HG03378 (cell line): Measurements from ENCODE around the gene PARS2.
A peak's percentile ranks its signal among the peaks of the same experiment; 100 is the strongest.

Source experiments
- ATAC-seq: cut with Tn5 transposase; IDR thresholded peaks from one replicate; pipeline ENCODE4 v1.9.1; 2021; ENCODE audit warnings: mild to moderate bottlenecking, moderate library complexity; ENCODE audit not compliant: unreplicated experiment

The PARS2 gene

DNA sequence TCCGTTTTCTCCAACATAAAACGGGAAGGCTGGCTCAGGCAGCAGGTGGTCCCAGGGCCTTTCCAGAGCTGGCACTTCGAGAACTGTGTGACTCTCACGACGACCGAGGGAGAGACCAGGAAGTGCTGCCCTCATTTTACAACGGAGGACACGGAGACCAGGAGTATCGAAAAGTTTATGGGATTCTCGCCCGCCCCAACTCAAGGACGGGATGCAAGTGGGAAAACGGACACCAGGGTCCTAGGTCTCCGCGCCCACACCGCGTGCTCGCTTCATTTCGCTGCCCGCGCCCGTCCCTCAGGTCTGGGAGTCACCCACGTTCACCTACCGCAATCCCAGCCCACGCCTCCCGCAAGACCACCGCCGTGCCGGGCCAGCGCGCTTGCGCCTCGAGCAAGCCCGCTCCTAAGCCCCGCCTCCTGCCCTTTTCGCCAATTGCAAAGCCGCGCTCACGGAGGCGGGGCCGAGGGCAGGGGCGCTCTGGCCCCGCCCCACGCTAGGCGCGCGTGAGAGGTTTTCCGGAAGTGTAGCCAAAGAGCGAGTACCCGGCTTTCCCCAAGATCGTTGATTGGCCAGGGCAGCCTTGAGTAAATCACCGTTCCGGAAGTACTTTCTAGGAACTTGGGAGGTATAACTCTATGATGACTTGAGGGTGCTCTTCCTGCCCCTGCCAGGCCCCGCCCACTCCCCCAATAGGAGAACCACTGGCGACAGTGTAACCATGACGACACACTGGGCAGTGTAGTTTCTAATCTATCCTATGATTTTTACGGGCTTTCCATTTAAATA lies at the start of gene PARS2:
Gene PARS2 (minus strand): TSS at position 391 of the 789 bp plus-strand sequence. CDS start 5,362 bp downstream, outside the sequence.
- ATAC-seq: peak; percentile 94

DNA sequence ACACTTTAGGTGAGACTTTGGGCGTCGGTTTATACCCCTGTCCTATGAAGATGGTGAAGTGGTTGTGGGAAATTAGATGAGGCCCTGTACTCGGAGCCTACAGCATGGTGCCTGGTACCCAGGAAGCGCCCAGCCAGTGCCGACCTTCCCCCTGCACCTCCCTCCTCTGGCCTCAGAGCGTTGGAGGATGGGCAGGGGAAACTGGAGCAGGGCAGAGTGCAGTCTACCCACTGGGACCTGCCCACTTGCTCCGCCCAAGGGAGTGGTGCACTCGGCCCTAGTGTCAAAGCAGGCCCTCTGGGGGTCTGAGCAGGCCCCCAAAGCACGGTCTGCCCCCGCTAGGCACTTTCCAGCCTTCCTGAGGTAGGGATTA lies 49.8 kb upstream of the PARS2 start:
- no peak for ATAC-seq

DNA sequence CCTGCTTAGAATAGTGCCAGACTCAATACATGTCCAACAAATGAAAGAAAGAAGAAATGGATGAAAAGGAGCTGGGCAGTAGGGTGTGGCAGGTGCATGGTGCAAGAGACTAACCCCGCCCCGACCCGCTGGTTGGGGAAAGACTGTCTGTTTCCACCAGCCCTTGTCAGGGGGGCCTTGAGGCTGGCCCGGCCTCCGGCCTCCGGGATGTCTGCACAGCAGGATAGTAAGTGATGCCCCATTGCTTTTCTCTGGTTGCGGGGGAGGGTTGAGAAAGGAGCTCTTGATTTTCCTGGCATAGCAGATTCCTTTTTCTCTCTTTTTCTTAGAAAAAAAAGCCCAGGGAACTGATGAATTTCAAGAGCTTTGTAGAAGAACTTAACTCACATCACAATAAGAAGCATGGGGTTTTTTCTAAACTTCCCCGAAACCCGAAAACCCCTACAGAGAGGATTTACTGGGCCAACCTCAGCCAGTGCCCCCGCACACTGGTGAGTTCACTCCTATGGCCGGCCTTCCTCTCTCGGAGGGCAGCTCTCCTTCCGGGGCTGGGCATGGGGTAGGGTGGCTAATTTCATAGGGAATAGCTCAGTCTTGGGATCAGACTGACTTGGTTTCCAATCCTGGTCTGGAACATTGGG lies 49.3 kb upstream of the PARS2 start:
- ATAC-seq: no peak

DNA sequence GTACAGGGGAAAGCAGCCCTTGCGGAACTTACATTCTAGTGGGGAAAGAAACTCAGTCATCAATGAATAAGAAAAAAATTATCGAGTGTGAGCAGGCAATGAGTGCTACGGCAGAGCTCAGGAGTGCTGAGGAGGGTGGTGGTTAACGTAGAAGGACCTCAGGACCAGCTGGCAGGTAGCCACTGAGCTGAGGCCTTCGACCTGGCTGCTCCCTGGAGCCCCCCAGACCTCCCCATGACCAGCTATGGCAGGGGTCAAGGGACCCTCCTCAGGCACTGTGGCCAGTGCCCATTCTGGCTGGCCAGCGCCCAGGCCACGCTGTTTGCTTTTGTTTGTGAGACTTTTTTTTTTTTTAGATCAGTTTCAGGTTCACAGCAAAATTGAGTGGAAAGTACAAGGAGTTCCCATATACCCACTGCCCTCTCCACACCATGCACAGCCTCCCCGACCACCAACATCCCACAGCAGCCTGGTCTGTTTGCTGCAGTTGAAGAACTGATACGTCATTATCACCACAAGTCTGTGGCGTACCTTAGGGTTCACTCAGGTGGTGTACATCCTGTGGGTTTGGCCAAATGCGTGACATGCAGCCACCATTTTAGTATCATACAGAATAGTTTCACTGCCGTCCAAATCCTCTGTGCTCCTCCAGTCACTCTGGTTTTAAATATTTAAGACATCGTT lies 48.6 kb upstream of the PARS2 start:
- ATAC-seq: peak; percentile 47

- ATAC-seq: no peak
Measured at GRCh38 chr1:54811739-54812655, 47.7 kb upstream of the PARS2 start.

GRCh38 chr1:54811066-54811465 lies 46.7 kb upstream of the PARS2 start:
- no peak for ATAC-seq

- peak; percentile 66 for ATAC-seq
Measured at GRCh38 chr1:54810153-54810942, 46.0 kb upstream of the PARS2 start.

GRCh38 chr1:54809496-54810074 lies 45.3 kb upstream of the PARS2 start:
- ATAC-seq: no peak

DNA sequence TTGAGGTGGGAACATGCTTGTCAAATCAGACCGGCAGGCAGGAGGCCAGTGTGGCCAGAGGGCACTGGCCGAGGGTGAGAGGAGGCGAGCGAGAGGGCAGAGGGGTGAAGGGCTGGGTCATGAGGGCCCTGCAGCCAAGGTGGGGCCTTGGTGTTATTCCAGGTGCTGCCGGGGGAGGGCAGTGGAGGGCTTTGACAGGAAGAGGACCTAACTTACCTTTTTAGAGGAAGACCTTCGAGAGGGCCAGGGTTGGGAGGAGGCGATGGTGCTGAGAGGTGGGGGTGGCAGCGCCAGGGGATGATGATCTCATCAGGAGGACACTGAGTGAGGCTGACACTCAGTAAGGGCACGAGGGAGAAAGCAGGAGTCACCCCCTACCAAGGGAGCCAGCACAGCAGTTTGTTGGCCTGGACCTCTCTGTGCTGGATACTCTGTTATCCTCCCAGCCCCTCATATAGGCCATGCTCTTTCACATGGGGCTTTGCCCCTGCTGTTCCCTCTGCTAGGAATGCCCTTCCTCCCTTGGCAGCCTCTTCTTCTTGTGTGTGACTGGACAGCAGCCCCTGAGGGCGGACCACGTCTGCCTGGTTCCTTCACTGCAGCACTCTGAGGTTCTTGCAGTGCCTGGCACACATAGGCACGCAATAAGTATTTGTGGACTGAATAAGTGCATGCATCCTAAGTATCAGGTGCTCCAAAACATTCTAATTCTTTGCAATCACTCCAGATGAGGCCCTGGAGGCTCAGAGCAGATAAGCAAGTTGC lies 44.3 kb upstream of the PARS2 start:
- no peak for ATAC-seq

DNA sequence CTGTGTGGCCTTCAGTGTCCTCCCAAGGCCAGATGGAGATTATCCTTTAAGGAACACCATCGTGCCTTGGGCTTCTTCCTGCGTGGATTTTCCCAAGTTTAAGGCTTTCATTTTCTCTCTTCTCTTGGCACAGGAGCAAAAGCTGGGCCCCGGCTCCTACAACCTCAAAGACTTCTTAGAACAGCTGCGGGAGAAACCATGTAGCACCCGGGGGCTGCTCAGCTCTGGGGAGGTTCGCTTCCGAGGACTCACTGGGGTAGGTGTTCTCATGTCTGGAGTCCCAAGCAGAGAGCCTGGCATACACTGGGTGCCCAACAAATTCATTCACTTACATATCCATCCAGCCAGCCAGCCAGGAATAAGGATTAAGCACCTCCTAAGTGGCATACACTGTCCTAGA lies 43.4 kb upstream of the PARS2 start:
- no peak for ATAC-seq

GRCh38 chr1:54806931-54807611 lies 42.7 kb upstream of the PARS2 start:
- no peak for ATAC-seq

- no peak for ATAC-seq
Measured at GRCh38 chr1:54805981-54806381, 41.7 kb upstream of the PARS2 start.

- no peak for ATAC-seq
Measured at GRCh38 chr1:54805466-54805865, 41.1 kb upstream of the PARS2 start.

DNA sequence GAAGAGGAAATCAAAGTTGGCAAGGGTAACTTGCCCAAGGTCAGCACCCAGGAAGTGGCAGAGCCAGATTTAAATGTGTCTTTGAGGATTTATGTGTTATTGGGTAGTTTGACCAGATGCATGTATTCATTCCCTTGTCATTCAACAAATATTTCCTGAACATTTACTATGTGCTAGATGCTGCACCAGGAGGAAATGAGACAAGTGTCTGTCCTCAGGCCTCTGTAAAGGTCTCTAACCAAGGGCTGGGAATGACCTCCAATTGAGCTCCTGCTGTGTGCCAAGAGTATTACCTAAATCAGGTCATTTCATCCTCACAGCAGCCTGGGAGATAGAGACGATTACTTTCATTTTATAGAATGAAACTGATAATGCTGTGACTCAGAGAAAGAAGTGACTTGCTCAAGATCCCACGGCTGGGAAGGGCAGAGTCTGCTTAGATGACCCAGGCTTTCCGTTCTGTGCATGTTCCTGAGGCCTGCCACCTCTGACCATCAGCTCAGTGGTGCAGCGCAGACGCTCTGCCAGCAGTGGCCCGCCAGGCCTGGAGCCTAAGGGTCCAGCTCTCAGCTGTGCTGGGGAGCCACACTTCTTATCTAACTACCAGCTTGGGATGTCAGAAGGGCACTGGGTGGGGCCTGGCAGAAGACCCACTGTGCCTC lies 40.3 kb upstream of the PARS2 start:
- no peak for ATAC-seq

GRCh38 chr1:54803761-54804470 lies 39.6 kb upstream of the PARS2 start:
- ATAC-seq: no peak

DNA sequence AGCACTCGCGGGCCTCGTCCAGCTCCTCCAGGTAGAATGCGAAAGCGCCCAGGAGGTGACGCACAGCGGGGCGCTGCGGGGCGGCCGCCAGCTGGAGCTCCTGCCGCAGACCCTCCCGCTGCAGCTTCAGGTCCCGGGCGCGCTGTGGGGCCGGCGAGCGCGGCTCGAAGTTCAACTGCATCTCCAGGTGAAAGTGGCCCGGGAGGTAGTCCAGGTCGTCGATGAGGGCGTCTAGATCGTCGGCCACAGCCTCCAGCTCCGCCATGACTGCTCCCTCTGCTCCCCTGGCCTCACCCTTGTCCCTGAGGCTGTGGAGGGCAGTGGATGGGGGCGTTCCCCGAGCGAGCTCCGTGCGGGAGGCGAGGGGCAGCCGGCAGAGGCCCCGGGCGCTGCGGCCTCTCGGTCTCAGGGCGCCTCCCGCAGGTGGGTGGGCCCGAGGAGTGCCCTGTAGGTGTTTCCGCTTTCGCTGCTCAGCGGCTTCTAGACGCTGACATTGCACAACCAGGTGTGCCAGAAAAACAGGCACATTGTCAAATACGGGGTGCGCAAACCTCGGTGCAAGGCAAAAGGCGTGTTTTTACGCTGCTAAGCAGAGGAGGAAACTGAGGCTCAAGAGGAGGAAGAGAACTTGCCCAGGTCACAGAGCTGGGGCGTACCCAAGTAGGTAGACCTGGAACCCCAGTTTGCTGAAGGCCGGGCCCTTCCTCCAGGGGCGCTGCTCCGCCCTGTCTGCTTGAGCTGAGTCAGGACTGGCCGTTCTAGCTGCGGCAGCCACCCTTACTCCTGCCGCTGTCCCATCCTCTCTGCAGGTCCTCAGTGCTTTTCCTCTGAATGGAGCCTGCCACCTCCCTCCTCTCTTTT lies 36.8 kb upstream of the PARS2 start, which contains the start of gene TTC22:
Gene TTC22 (minus strand): TSS at position 425 of the 861 bp plus-strand sequence. CDS start 160 bp downstream, at position 265.
- ATAC-seq: peak; percentile 67
